GM19467 (cell line): ENCODE data around the gene DDIT4.
"Not testable (repeated sequence)": the region's sequence is repeated elsewhere in the genome, so short reads cannot be mapped to it uniquely, and the experiment has no call there.

ENCODE experiments used
- ATAC-seq: cut with Tn5 transposase; IDR thresholded peaks from one replicate; pipeline ENCODE4 v1.9.1; 2021; ENCODE audit warnings: mild to moderate bottlenecking, moderate library complexity; ENCODE audit not compliant: unreplicated experiment

DDIT4 gene, protein sequence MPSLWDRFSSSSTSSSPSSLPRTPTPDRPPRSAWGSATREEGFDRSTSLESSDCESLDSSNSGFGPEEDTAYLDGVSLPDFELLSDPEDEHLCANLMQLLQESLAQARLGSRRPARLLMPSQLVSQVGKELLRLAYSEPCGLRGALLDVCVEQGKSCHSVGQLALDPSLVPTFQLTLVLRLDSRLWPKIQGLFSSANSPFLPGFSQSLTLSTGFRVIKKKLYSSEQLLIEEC

DNA sequence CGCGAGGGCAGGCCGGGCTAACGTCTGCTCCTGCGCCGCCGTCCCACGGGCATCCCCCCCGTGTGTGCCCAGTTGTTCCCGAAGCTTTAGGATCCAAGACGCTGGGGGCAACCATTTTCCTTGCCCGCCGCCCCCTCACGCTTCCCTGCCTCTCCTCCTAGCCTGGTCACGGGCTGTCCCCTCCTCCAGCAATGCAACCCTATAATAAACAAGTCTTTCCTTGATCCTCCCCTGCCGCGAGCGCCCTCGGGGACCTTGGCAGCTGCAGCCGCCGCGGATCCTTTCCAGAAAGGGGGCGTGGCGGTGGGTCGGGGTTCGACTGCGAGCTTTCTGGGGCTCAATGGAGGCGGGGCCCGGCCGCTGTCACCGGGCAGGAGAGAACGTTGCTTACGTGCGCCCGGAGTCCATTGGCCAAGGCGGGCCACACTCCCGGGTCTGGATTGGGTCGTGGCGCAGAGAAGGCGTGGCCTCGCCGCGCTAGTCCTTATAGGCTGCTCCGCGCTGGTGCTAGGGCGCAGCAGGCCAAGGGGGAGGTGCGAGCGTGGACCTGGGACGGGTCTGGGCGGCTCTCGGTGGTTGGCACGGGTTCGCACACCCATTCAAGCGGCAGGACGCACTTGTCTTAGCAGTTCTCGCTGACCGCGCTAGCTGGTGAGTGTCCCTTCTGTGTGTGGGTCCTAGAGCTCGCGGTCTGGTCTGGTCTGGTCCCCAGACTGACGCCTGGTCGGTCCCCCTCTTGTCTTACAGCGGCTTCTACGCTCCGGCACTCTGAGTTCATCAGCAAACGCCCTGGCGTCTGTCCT lies at the start of gene DDIT4:
Gene DDIT4 (plus strand): TSS at position 515 of the 803 bp plus-strand sequence. CDS start 293 bp downstream, outside the sequence.
- ATAC-seq, result peak; percentile 84

DNA sequence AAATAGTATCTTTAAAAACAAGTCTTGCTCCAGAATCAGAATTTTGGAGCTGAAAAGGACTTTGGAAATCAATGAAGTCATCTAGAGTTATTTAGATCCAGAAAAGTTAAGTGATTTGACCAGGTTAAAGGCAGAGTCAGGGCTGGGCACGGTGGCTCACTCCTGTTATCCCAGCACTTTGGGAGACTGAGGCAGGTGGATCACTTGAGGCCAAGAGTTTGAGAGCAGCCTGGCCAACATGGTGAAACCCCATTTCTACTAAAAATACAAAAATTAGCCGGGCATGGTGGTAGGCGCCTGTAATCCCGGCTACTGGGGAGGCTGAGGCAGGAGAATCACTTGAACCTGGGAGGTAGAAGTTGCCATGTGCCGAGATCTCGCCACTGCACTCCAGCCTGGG lies 49.5 kb upstream of the DDIT4 start:
- ATAC-seq, result not testable (repeated sequence)

DNA sequence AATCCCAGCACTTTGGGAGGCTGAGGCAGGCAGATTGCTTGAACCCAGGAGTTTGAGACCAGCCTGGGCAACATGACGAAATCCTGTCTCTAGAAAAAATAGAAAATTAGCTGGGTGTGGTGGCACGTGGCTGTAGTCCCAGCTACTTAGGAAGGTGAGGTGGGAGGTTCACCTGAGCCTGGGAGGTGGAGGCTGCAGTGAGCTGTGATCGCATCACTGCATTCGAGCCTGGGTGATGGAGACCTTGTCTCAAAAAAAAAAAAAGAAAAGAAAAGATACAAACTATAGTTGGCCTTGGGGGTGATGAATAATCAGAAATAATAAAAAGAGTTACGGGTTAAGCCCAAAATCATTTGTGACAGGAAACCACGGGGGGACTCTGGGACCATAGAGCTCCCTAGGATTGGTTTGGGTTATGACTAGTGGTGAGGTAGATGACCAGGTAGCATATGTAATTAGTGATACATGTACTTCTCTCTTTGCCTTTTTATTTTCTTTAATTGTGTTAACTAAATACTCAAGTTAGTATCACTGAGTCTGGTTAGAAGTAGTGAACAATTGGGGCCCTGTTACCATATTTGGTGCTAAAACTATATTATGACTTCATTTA lies 47.2 kb upstream of the DDIT4 start:
- ATAC-seq, result no peak

DNA sequence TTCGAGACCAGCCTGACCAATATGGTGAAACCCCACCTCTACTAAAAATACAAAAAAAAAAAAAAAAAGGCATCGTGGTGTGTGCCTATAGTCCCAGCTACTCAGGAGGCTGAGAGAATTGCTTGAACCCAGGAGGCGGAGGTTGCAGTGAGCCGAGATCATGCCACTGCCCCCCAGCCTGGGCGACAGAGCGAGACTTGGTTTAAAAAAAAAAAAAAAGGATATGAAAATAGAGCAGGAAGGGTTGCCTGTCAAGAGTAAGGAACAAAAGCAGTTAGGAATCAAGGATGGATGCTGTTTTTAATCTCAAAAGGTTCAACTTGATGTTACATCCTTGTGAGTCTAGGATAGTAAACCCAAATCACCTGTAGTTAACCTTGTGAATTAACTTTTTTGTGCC lies 45.9 kb upstream of the DDIT4 start:
- ATAC-seq, result no peak

DNA sequence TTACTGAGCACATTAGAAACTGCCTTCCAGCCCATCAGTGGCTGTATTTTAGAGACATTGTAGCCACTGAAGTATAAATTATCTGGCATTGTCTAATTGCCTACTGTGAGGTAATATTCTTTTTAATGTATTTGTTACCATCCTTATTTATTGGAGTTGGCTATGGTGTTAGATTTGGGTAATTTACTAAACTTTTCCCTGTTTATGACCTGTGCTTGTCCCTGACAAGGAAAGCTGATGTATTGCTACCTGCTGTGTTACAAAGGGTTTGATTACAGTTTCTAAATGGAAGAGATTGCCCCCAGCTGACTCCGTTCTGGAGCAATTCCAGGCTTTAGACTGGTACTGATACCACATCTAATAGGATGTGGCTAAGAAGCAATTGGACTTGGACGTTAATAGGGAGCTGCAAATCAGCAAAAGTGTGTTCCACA lies 45.4 kb upstream of the DDIT4 start:
- ATAC-seq, result no peak

DNA sequence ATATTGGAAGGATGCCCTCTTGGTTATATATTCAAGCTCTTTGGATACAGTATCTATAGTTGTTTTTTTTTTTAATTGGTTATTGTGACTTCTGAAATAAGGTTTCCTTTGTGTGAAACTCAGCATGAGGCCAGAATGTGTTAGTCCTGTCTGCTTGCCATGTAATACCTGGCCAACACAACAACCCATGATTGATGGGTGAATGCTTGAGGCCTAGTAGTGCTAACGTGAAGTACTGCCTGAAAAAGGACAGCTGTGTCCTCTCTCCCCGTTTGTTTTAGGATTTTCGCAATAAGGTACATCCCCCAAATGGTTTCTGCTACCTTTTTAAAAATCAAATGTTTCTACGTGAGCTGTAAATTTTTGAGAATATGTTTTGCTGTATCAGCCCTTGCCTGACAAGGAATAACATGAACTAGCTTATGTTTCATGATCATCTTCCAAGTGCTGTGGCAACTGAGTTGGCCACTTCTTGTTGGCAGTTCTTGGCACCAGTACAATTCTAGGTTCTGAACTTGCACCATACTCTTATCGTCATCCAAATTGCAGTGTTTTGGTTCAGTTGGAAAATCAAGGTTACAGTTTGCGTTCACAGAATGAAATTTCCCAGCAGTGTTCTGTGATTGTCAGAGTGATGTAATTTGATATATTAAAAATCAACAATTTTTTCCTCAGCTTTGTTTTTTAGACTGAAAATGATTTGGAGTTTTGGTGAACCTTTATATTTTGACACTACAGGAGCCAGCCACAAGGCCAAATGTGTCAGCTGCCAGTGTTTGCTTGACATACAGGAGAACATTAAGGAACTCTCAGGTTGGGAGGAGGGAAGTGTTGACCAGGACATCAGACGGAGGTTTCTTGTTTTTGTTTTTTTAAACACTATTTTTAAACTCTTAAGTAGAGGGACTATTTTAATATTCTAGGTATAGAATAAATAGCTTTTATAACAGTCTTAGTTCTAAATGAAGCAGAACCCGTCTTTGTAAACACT lies 44.2 kb upstream of the DDIT4 start:
- ATAC-seq, result no peak

DNA sequence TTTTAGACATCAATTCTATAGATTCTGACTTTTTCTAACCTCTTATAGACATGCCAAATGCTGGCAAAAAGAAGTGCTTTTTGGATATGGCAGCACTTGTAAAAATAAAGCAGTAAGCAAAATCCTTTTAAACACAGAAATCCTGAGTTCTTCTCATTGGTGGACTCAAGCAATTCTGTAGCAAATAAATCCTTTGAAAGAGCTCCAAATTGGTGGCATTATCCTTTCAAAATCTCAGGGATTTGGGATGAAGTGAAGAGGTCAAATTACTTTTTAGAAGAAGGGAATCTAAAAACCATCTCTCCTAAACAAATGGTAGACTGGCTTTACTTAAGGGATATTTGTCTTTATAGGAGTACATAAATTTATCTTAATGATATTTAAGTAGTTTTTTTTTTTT lies 40.1 kb upstream of the DDIT4 start:
- ATAC-seq, result no peak

DNA sequence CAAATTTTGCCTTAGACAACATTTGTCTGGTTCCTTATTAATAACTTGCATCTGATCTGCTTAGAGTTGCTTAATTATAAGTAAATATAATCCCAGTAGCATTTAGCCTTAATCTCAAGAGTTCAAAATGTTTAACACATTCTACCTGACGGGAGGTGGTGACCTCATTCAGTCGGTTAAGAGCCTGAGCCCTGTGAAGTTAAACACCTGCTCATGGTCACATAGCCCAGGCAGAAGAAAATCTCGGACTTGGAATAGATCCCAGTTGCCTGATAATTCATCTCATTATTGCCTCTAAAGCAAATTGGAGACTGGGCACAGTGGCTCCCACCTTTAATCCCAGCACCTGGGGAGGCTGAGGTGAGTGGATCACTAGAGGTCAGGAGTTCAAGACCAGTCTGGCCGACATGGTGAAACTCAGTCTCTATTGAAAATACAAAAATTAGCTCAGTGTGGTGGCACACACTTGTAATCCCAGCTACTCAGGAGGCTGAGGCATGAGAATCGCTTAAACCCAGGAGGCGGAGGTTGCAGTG lies 39.1 kb upstream of the DDIT4 start:
- ATAC-seq, result no peak

DNA sequence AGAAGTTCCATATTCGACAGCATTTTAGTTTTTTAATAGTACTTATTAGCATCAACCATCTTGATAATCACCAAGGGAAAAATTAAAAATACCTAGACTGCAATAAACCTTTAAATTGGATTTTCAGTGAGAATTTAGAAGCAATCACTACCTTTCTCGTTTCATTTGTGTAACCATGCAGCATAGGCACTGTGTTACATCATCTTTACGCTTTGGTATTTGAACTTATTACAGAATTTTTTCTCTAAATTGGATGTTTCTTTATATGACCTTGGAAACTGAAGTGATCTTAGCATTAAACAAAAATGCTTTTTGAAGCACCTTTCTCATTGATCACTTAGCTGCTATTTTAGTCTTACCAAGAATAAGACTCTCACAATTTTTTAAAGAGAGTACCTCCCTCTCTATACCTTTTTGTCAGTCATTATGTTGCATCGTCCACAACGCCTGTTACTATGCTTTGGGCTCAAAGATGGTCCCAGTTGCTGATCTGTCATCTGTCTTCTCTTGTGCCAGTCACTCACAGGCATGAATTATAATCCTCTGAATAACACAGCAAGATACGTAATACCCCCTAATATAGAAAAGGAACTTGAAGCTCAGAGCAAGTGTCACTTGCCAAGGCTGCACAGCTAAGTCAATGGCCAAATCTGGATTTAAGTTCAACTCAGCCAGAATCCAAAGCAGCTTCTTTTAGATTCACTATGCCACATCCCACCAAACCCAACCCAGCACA lies 38.0 kb upstream of the DDIT4 start:
- no peak for ATAC-seq

DNA sequence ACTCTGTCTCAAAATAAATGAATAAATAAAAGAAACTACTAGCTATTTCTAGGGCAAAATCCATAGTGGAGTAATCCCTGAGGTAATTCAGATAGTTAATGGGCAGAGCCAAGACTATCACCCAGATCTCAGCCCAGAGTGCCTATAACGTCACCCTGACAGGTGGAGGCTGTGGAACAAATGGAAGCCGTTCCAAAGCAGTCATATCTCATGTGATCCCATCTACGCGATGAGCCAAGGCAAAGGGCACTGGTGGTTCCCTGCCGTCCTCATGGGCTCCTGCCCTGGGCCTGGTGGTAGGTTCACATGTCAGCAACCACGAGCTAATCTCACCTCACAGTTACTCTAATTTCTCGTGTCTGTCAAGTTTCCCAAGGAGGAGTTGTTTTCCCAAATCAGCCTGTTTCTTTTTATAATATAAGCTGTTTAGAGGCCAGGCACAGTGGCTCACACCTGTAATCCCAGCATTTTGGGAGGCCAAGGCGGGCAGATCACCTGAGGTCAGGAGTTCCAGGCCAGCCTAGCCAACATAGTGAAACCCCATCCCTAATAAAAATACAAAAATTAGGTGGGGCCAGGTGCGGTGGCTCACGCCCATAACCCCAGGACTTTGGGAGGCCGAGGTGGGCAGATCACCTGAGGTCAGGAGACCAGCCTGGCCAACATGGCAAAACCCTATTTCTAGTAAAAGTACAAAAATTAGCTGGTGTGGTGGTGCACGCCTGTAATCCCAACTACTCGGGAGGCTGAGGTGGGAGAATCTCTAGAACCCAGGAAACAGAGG lies 35.1 kb upstream of the DDIT4 start:
- no peak for ATAC-seq

DNA sequence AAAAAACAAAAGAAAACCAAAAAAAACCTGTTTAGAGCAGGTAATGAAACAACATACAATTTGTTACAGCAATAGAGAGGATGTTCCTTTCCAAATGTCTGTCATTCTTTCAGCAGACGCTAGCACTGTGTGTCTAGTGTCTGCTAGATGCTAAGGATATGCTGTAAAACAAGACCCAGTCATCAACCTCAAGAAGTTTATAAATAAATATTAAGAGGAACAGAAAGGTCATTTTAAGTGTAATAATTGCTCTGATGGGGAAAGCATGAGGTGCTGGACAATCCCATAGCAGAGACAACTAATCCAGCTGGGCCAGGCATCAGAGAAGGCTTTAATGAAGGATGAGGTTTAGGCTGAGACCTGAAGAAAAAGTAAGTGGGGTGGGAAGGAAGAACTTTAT lies 34.3 kb upstream of the DDIT4 start:
- ATAC-seq, result no peak

DNA sequence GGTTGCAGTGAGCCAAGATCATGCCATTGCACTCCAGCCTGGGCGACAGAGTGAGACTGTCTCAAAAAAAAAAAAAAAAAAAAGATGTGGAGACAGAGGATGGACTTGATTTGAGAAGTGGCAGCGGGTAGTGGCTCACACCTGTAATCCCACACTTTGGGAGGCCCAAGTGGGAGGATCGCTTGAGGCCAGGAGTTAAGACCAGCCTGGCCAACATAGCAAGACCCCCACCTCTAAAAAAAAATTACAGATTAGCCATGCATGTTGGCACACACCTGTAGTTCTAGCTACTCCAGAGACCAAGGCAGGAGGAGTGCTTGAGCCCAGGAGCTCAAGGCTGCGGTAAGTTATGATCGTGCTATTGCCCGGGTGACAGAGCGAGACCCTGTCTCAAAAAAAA lies 33.4 kb upstream of the DDIT4 start:
- ATAC-seq, result no peak

DNA sequence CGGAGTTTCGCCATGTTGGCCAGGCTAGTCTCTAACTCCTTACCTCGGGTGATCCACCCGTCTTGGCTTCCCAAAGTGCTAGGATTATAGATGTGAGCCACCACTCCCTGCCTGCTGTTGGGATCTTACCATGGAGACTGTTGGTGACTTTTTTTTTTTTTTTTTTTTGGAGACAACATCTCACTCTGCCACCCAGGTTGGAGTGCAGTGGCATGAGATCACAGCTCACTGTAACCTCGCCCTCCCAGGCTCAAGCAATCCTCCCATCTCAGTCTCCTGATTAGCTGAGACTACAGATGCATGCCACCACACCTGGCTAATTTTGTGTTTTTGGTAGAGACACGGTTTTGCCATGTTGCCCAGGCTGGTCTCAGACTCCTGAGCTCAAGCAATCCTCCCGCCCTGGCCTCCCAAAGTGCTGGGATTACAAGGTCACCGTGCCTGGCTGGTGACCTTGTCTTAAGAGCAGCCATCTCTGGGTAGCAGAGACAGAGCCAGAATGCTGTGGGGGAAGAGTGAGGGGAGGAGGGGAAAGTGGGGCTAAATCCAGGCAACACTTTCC lies 32.0 kb upstream of the DDIT4 start:
- no peak for ATAC-seq

DNA sequence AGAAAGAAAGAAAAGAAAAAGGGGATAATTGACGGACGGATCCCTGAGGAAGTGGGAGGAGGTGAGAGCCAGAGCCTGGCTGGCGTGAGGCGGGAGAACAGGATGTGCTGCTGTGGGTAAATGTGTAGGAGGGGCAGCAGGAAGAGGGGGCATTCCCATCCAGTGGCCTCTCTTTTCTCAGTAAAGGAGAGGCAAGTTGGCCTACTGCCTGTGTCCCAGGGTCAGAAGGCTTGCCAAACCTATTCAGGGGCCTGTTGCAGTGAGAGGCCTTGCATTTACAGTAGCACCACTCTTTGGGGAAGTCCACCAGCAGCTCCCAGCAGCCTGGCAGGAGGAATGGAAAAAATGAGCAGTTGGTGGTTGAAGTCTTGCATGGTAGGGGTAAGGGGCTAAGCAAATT lies 31.0 kb upstream of the DDIT4 start:
- ATAC-seq, result no peak

DNA sequence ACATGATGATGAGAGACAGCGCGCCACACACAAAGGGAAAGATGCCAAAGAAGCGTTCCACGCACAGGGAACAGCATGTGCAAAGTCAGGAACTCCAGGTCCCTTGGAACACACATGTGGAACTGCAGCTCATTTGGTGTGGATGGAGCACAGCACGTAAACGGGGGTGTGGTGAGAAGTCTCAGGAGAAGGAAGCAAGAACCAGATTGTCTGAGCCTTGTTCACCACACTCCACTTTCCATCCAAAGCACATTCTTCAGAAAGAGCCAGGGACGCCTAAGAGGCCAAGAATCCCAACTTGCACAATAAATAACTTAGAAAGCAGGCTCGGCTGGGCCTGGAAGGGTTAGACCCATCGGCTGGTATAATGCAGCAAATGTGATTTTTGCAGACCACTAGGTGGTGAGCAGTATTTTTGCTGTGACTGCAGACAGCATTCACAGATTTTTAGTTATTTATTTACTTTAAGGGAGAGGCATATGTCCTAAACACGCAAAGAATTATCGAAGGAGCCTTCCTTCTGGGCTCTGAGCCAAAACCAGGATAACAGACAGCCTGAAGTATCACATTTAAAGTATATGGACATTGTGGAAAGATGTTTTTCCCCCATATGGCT lies 29.8 kb upstream of the DDIT4 start:
- no peak for ATAC-seq

DNA sequence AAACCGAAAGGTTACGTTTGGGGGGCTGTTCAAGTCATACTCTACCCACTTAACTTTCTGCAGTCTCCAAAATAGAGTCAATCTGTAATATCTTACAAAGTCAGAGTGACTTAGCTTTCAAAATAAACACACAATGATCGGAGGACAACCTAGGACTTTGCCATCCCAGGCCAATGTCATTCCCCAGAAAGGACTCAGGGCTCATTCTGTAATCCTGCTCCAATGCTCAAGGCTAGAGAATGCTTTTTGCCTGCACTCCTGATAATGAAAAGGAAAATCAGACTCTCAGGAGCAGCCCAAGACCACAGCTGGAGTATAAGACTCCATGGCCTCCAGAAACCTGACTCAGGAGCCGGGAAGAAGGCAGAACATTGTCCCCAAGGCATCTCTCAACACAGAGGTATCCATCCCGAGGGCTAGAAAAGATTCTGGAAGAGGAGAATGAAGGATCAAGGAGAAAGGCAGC lies 29.1 kb upstream of the DDIT4 start:
- no peak for ATAC-seq

DNA sequence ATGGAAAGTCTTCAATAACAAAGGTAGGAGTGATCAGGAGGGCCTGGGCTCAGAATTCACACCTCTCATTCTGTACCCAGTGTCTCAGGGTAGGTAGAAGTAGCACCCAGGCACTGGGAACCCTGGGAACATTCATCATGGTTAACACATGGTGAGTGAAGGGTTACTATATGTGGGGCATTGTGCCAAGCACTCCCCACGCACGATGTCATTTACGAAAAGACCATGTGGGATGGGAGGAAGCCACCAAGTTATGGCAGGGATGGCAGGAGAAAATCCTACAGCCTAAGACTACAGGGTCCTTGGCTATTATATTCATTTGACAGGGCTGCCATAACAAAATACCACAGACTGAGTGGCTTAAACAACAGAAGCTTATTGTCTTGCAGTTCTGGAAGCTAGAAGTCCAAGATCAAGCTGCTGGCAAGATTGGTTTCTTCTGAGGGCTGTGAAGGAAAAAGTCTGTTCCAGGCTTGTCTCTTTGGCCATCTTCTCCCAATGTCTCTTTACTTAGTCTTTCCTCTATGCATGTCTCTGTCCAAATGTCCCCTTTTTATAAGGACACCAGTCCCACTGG lies 27.7 kb upstream of the DDIT4 start:
- ATAC-seq, result no peak
